WTC11 (cell line): Measurements from ENCODE around the gene RRP12. TPM values are rescaled to one million over a fixed set of nuclear protein-coding genes. Genes with fewer than 3 reads are reported as not detected.

Source experiments
- ATAC-seq: fragments of 200-7000 bp; cut with Tn5 transposase; 2 replicates; pipeline ENCODE4 v1.10.0; 2021; ENCODE audit warnings: mild to moderate bottlenecking, moderate library complexity
- CTCF ChIA-PET: fragments of 300-600 bp; sonication (Branson Sonifier 250); formaldehyde crosslinking; loops from one replicate; lab custom pipeline; 2021; ENCODE audit warnings: antibody characterized with exemption; lab: Charles Lee
- POLR2A ChIA-PET: fragments of 350-600 bp; sonication (Branson Sonifier 250); formaldehyde crosslinking; loops from one replicate; lab custom pipeline; 2021; ENCODE audit warnings: antibody characterized with exemption; lab: Charles Lee
- DNase-seq: peaks from one replicate; pipeline ENCODE4 v3.0.0; 2021; ENCODE audit warnings: low spot score
- H3K27ac Mint-ChIP-seq: 2 replicates; pipeline ENCODE4 v1.8.0; 2021; ENCODE audit warnings: mixed read lengths
- H3K27me3 Mint-ChIP-seq: 2 replicates; pipeline ENCODE4 v1.8.0; 2021; ENCODE audit warnings: low read depth, mild to moderate bottlenecking, moderate library complexity, mixed read lengths
- H3K36me3 Mint-ChIP-seq: 2 replicates; pipeline ENCODE4 v1.8.0; 2021; ENCODE audit warnings: mixed read lengths
- H3K4me1 Mint-ChIP-seq: 2 replicates; pipeline ENCODE4 v1.8.0; 2022; ENCODE audit warnings: mixed read lengths
- H3K4me3 Mint-ChIP-seq: 2 replicates; pipeline ENCODE4 v1.8.0; 2021; ENCODE audit warnings: mild to moderate bottlenecking, moderate library complexity, mixed read lengths
- H3K9me3 Mint-ChIP-seq: 2 replicates; pipeline ENCODE4 v1.8.0; 2021; ENCODE audit warnings: mixed read lengths
- CBFB ChIP-seq: sonication (generic); formaldehyde crosslinking; IDR thresholded peaks from 2 replicates; pipeline ENCODE4 v1.8.1; 2022; ENCODE audit warnings: mild to moderate bottlenecking, low read depth, missing genetic modification reagents
- E2F1 ChIP-seq: sonication (generic); formaldehyde crosslinking; IDR thresholded peaks from 2 replicates; pipeline ENCODE4 v1.8.0; 2022; ENCODE audit warnings: mild to moderate bottlenecking, missing genetic modification reagents
- E2F5 ChIP-seq: sonication (generic); formaldehyde crosslinking; IDR thresholded peaks from 2 replicates; pipeline ENCODE4 v1.8.1; 2022; ENCODE audit warnings: mild to moderate bottlenecking, moderate library complexity, missing genetic modification reagents
- FOXK1 ChIP-seq: sonication (generic); formaldehyde crosslinking; IDR thresholded peaks from 2 replicates; pipeline ENCODE4 v1.8.0; 2022; ENCODE audit warnings: mild to moderate bottlenecking, moderate library complexity, missing genetic modification reagents
- HMGA2 ChIP-seq: fragments of 250-450 bp; sonication (Bioruptor Pico); IDR thresholded peaks from 2 replicates; pipeline ENCODE4 v1.4.0; 2021; ENCODE audit warnings: mild to moderate bottlenecking, moderate library complexity
- IRF1 ChIP-seq: sonication (generic); formaldehyde crosslinking; IDR thresholded peaks from 2 replicates; pipeline ENCODE4 v1.8.0; 2023; ENCODE audit warnings: missing genetic modification reagents
- SOX15 ChIP-seq: fragments of 250-450 bp; sonication (Bioruptor Pico); IDR thresholded peaks from 2 replicates; pipeline ENCODE4 v1.9.0; 2021; ENCODE audit warnings: mild to moderate bottlenecking
- STAT6 ChIP-seq: sonication (generic); formaldehyde crosslinking; conservative IDR thresholded peaks from 2 replicates; pipeline ENCODE4 v1.8.1; 2023; ENCODE audit warnings: mild to moderate bottlenecking, low read depth, missing genetic modification reagents, moderate library complexity
- ZBTB43 ChIP-seq: sonication (generic); formaldehyde crosslinking; IDR thresholded peaks from 2 replicates; pipeline ENCODE4 v1.8.1; 2023; ENCODE audit warnings: mild to moderate bottlenecking, missing genetic modification reagents
- ZNF121 ChIP-seq: sonication (generic); formaldehyde crosslinking; IDR thresholded peaks from 2 replicates; pipeline ENCODE4 v1.8.0; 2023; ENCODE audit warnings: missing genetic modification reagents
- ZNF396 ChIP-seq: fragments of 250-450 bp; sonication (Bioruptor Pico); IDR thresholded peaks from 2 replicates; pipeline ENCODE4 v1.8.0; 2021; ENCODE audit warnings: mild to moderate bottlenecking, moderate library complexity, borderline replicate concordance
- total RNA-seq: library from RNA; stranded (reverse); gene quantifications from 3 replicates; pipeline ENCODE4 v1.2.3, GENCODE V29; 2021
- TF ChIP-seq, protein P1 (sequence below): fragments of 200-600 bp; IDR thresholded peaks from 2 replicates; pipeline ENCODE4 v1.8.0; 2022; ENCODE audit warnings: antibody characterized with exemption
- TF ChIP-seq, protein P2 (sequence below): sonication (generic); formaldehyde crosslinking; conservative IDR thresholded peaks from 2 replicates; pipeline ENCODE4 v1.8.1; 2022; ENCODE audit warnings: mild to moderate bottlenecking, missing genetic modification reagents
- TF ChIP-seq, protein P3 (sequence below): sonication (generic); formaldehyde crosslinking; IDR thresholded peaks from 2 replicates; pipeline ENCODE4 v1.8.0; 2022; ENCODE audit warnings: mild to moderate bottlenecking, missing genetic modification reagents

The RRP12 gene
- total RNA-seq, 1 experiment from 2014 or later = 56.6 TPM

DNA sequence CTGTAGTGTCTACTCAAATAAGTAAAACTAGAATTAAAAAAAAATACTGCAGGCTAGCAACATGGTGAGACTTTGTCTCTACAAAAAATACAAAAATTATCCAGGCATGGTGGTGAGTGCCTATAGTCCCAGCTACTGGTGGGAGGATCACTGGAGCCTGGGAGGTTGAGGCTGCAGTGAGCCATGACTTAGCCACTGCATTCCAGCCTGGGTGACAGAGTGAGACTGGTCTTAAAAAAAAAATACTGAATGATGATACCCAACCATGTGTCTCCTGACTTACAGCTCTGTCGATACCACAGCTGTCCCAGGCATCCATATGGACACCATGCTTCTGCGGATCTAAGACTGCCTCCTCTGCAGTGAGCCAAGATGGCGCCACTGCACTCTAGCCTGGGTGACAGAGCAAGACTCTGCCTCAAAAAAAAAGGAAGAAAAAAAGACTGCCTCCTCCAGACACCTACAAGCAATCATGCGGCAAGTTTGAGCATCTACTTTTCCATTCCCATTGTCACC is 90.0 kb downstream of the RRP12 start (continued):
- TF ChIP-seq, protein P1, sequence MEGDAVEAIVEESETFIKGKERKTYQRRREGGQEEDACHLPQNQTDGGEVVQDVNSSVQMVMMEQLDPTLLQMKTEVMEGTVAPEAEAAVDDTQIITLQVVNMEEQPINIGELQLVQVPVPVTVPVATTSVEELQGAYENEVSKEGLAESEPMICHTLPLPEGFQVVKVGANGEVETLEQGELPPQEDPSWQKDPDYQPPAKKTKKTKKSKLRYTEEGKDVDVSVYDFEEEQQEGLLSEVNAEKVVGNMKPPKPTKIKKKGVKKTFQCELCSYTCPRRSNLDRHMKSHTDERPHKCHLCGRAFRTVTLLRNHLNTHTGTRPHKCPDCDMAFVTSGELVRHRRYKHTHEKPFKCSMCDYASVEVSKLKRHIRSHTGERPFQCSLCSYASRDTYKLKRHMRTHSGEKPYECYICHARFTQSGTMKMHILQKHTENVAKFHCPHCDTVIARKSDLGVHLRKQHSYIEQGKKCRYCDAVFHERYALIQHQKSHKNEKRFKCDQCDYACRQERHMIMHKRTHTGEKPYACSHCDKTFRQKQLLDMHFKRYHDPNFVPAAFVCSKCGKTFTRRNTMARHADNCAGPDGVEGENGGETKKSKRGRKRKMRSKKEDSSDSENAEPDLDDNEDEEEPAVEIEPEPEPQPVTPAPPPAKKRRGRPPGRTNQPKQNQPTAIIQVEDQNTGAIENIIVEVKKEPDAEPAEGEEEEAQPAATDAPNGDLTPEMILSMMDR = no peak
- no peak for TF ChIP-seq ZNF396 (CRISPR knock-in tag)

- POLR2A ChIA-PET = interaction anchor here (0.6 kb wide), 1 partner anchor 298 kb away, joined by 3 read pairs; no protein-coding TSS in a partner anchor
- no peak overlapping the region for H3K27ac Mint-ChIP-seq
These were observed 93.0 kb downstream of the RRP12 start for GRCh38 chr10:97307866-97308780.

GRCh38 chr10:97307441-97307840 is 93.7 kb downstream of the RRP12 start:
- Mint-ChIP-seq H3K36me3 (no peaks in the 10 kb centered on the region), H3K9me3 (peaks cover 10% of the 10 kb centered on the region; the same call in 1 of the 2 replicates), H3K27ac (no peak overlapping the region), H3K27me3 (no peaks in the 10 kb centered on the region; the same call in 1 of the 2 replicates), H3K4me1 (no peaks in the 10 kb centered on the region), H3K4me3 (no peak overlapping the region)
- ChIA-PET POLR2A (no interaction called here), CTCF (interaction anchor here (3.2 kb wide), 1 partner anchor 29 kb away, joined by 8 read pairs; no protein-coding TSS in a partner anchor)
- DNase-seq = no peak
- ATAC-seq = no peak
- no peak for TF ChIP-seq ZNF396 (CRISPR knock-in tag)
- TF ChIP-seq ZNF121 (CRISPR knock-in tag) = no peak
- TF ChIP-seq CBFB (CRISPR knock-in tag) = no peak
- TF ChIP-seq IRF1 (CRISPR knock-in tag) = no peak
- TF ChIP-seq STAT6 (CRISPR knock-in tag) = no peak
- TF ChIP-seq HMGA2 = no peak
- TF ChIP-seq, protein P2, sequence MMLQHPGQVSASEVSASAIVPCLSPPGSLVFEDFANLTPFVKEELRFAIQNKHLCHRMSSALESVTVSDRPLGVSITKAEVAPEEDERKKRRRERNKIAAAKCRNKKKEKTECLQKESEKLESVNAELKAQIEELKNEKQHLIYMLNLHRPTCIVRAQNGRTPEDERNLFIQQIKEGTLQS (CRISPR knock-in tag) = no peak
- TF ChIP-seq, protein P3, sequence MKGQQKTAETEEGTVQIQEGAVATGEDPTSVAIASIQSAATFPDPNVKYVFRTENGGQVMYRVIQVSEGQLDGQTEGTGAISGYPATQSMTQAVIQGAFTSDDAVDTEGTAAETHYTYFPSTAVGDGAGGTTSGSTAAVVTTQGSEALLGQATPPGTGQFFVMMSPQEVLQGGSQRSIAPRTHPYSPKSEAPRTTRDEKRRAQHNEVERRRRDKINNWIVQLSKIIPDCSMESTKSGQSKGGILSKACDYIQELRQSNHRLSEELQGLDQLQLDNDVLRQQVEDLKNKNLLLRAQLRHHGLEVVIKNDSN (CRISPR knock-in tag) = no peak
- TF ChIP-seq FOXK1 = no peak

More at GRCh38 chr10:97307866-97308780, 93.0 kb downstream of the RRP12 start:
- Mint-ChIP-seq H3K27me3 (no peaks in the 10 kb centered on the region; the same call in 1 of the 2 replicates), H3K4me1 (no peaks in the 10 kb centered on the region), H3K4me3 (no peak overlapping the region), H3K36me3 (no peaks in the 10 kb centered on the region), H3K9me3 (peaks cover 10% of the 10 kb centered on the region; the same call in 1 of the 2 replicates)
- CTCF ChIA-PET = interaction anchor here (3.2 kb wide), 1 partner anchor 29 kb away, joined by 8 read pairs; no protein-coding TSS in a partner anchor
- DNase-seq (no peak), ATAC-seq (no peak)
- TF ChIP-seq E2F5 (no peak), ZBTB43 (CRISPR knock-in tag) (no peak), SOX15 (CRISPR knock-in tag) (no peak), CBFB (CRISPR knock-in tag) (no peak), E2F1 (CRISPR knock-in tag) (no peak)
- TF ChIP-seq, protein P2 (CRISPR knock-in tag) = no peak
